H1 (cell line): ENCODE measurements around the gene DYNLRB2. TPM values are rescaled to one million over a fixed set of nuclear protein-coding genes. Genes with fewer than 3 reads are reported as not detected.

Source experiments
- CTCF ChIA-PET: fragments of 300-600 bp; sonication (Branson Sonifier 250); formaldehyde crosslinking; loops from one replicate; lab custom pipeline; 2021; ENCODE audit not compliant: partially characterized antibody; lab: Charles Lee
- POLR2A ChIA-PET: fragments of 300-600 bp; sonication (Branson Sonifier 250); formaldehyde crosslinking; loops from one replicate; lab custom pipeline; 2021; ENCODE audit warnings: inconsistent platforms; ENCODE audit not compliant: partially characterized antibody; lab: Charles Lee
- DNase-seq, 2 experiments: peaks; one replicate each; pipeline versions ENCODE4 v3.0.0 to v3.0.0-alpha.2; 2010 to 2022; ENCODE audit warnings: low spot score in 2 of 2, low read depth in 1 of 2, mixed read lengths in 1 of 2
- FAIRE-seq: peaks from 2 replicates; lab custom pipeline; 2011; peaks lifted over from hg19 to GRCh38; lab: Jason Lieb, UNC
- H2AFZ ChIP-seq: 2 replicates; pipeline ENCODE4 v1.8.1; 2012; ENCODE audit warnings: low read length, inconsistent platforms
- H2AK5ac ChIP-seq: 2 replicates; pipeline ENCODE4 v1.6.1; 2013; ENCODE audit warnings: low read depth, low read length
- H2BK120ac ChIP-seq: replicated peaks from 2 replicates; pipeline ENCODE3; 2013; ENCODE audit warnings: low read depth, low read length, inconsistent platforms
- H2BK12ac ChIP-seq: 2 replicates; pipeline ENCODE4 v1.6.1; 2013; ENCODE audit warnings: low read depth, low read length
- H2BK15ac ChIP-seq: 2 replicates; pipeline ENCODE4 v1.6.1; 2013; ENCODE audit warnings: low read length
- H2BK20ac ChIP-seq: 2 replicates; pipeline ENCODE4 v1.6.1; 2013; ENCODE audit warnings: low read length
- H2BK5ac ChIP-seq: 2 replicates; pipeline ENCODE4 v1.6.1; 2013; ENCODE audit warnings: low read depth, low read length
- H3K14ac ChIP-seq: 2 replicates; pipeline ENCODE4 v1.6.1; 2013; ENCODE audit warnings: inconsistent platforms; ENCODE audit not compliant: insufficient read length
- H3K18ac ChIP-seq: 2 replicates; pipeline ENCODE4 v1.6.1; 2013; ENCODE audit warnings: low read length; ENCODE audit errors: extremely low read depth
- H3K23ac ChIP-seq: 2 replicates; pipeline ENCODE4 v1.6.1; 2013; ENCODE audit warnings: inconsistent platforms; ENCODE audit not compliant: insufficient read length
- H3K23me2 ChIP-seq: 2 replicates; pipeline ENCODE4 v1.6.1; 2013; ENCODE audit warnings: low read depth, low read length
- H3K27ac ChIP-seq: 2 replicates; pipeline ENCODE4 v1.6.1; 2011; ENCODE audit warnings: low read depth, low read length, inconsistent platforms
- H3K27me3 ChIP-seq, 4 experiments: replicated peaks in 1 of 4; 1 replicate in 1 of 4; 2 replicates in 3 of 4; pipeline versions ENCODE4 v1.6.1 to v1.8.1; 2011 to 2013; ENCODE audit warnings: low read length in 3 of 4, mild to moderate bottlenecking in 3 of 4, inconsistent platforms in 2 of 4, mixed read lengths in 2 of 4, moderate library complexity in 1 of 4; ENCODE audit not compliant: control insufficient read depth in 3 of 4, insufficient read depth in 3 of 4; ENCODE audit errors: extremely low read depth in 1 of 4
- H3K36me3 ChIP-seq, 4 experiments: 2 replicates each; pipeline versions ENCODE4 v1.6.1 to v1.8.1; 2011 to 2013; ENCODE audit warnings: mild to moderate bottlenecking in 4 of 4, low read length in 3 of 4, moderate library complexity in 2 of 4, control low read depth in 1 of 4, inconsistent platforms in 1 of 4; ENCODE audit not compliant: insufficient read depth in 4 of 4, control insufficient read depth in 2 of 4
- H3K4ac ChIP-seq: replicated peaks from 2 replicates; pipeline ENCODE3; 2013; ENCODE audit warnings: low read length, low read depth, mixed read lengths, inconsistent platforms; ENCODE audit not compliant: insufficient read length
- H3K4me1 ChIP-seq, 4 experiments: replicated peaks in 1 of 4; 1 replicate in 1 of 4; 2 replicates in 3 of 4; pipeline versions ENCODE4 v1.6.1 to v1.8.1; 2011 to 2013; ENCODE audit warnings: low read length in 3 of 4, inconsistent platforms in 2 of 4, mixed read lengths in 1 of 4; ENCODE audit not compliant: insufficient read depth in 4 of 4, control insufficient read depth in 3 of 4
- H3K4me2 ChIP-seq, 2 experiments: 2 replicates each; pipeline versions ENCODE4 v1.6.1 to v1.8.1; 2011 to 2013; ENCODE audit warnings: low read depth in 2 of 2, low read length in 2 of 2, control low read depth in 1 of 2, inconsistent platforms in 1 of 2, mild to moderate bottlenecking in 1 of 2; ENCODE audit not compliant: insufficient read depth in 1 of 2
- H3K4me3 ChIP-seq, 4 experiments: fragments of 200-600, 300-600 bp in 1 of 4; sonication (generic), shearing (Covaris generic), sonication (Bioruptor Twin) in 1 of 4; 2 replicates each; pipeline versions ENCODE4 v1.5.1 to v1.8.1; 2011 to 2016; ENCODE audit warnings: low read length in 4 of 4, low read depth in 3 of 4, control low read depth in 2 of 4, inconsistent platforms in 2 of 4, mild to moderate bottlenecking in 2 of 4, mixed read lengths in 1 of 4, moderate library complexity in 1 of 4; ENCODE audit not compliant: insufficient read depth in 2 of 4; ENCODE audit errors: extremely low read depth in 1 of 4
- H3K56ac ChIP-seq: replicated peaks from 2 replicates; pipeline ENCODE3; 2013; ENCODE audit warnings: low read depth, mild to moderate bottlenecking, mixed read lengths, low read length, inconsistent platforms; ENCODE audit not compliant: insufficient read length
- H3K79me1 ChIP-seq: 2 replicates; pipeline ENCODE4 v1.6.1; 2013; ENCODE audit warnings: low read depth, low read length, control low read depth
- H3K79me2 ChIP-seq, 2 experiments: 2 replicates each; pipeline versions ENCODE4 v1.6.1 to v1.8.1; 2012 to 2013; ENCODE audit warnings: low read length in 2 of 2, mild to moderate bottlenecking in 2 of 2, inconsistent platforms in 1 of 2; ENCODE audit not compliant: insufficient read depth in 2 of 2, control insufficient read depth in 1 of 2
- H3K9ac ChIP-seq, 4 experiments: replicated peaks in 1 of 4; 1 replicate in 1 of 4; 2 replicates in 3 of 4; pipeline versions ENCODE4 v1.6.1 to v1.8.1; 2011 to 2013; ENCODE audit warnings: low read depth in 3 of 4, low read length in 3 of 4, control low read depth in 2 of 4, mild to moderate bottlenecking in 2 of 4, moderate library complexity in 2 of 4, inconsistent platforms in 1 of 4; ENCODE audit errors: extremely low read depth in 1 of 4
- H3K9me3 ChIP-seq, 2 experiments: 2 replicates each; pipeline versions ENCODE4 v1.6.1 to v1.8.1; 2012 to 2013; ENCODE audit warnings: mild to moderate bottlenecking in 2 of 2, moderate library complexity in 2 of 2, control low read depth in 1 of 2, inconsistent platforms in 1 of 2, low read depth in 1 of 2, low read length in 1 of 2, mixed read lengths in 1 of 2; ENCODE audit not compliant: insufficient read depth in 2 of 2
- H4K20me1 ChIP-seq, 2 experiments: replicated peaks in 1 of 2; 2 replicates each; pipeline versions ENCODE3 to v1.8.1; 2011 to 2013; ENCODE audit warnings: inconsistent platforms in 2 of 2, low read length in 2 of 2, mild to moderate bottlenecking in 1 of 2; ENCODE audit not compliant: insufficient read depth in 2 of 2, control insufficient read depth in 1 of 2
- H4K5ac ChIP-seq: 2 replicates; pipeline ENCODE4 v1.6.1; 2013; ENCODE audit warnings: low read length, low read depth, mixed read lengths, inconsistent platforms; ENCODE audit not compliant: insufficient read length
- H4K8ac ChIP-seq: 2 replicates; pipeline ENCODE4 v1.8.0; 2013; ENCODE audit warnings: mild to moderate bottlenecking, moderate library complexity, low read length, inconsistent platforms; ENCODE audit not compliant: insufficient read depth; ENCODE audit errors: extremely low read depth
- H4K91ac ChIP-seq: replicated peaks from 2 replicates; pipeline ENCODE3; 2013; ENCODE audit warnings: low read length, mixed read lengths, inconsistent platforms; ENCODE audit not compliant: insufficient read length
- FOSL1 ChIP-seq: IDR thresholded peaks from 2 replicates; pipeline ENCODE4 v1.6.1; 2011; ENCODE audit warnings: mild to moderate bottlenecking, low read depth, low read length, moderate library complexity; ENCODE audit not compliant: insufficient read depth
- GABPA ChIP-seq: IDR thresholded peaks from 2 replicates; pipeline ENCODE4 v1.6.1; 2011; ENCODE audit warnings: mild to moderate bottlenecking, low read length, moderate library complexity, borderline replicate concordance; ENCODE audit not compliant: insufficient read depth
- NRF1 ChIP-seq: IDR thresholded peaks from 2 replicates; pipeline ENCODE4 v1.6.1; 2011; ENCODE audit warnings: mild to moderate bottlenecking, low read depth, low read length, improper control_type of control experiment
- RAD21 ChIP-seq, 2 experiments: IDR thresholded peaks in 1 of 2; conservative IDR thresholded peaks in 1 of 2; 2 replicates each; pipeline ENCODE4 v1.6.1; 2011; ENCODE audit warnings: low read depth in 2 of 2, low read length in 2 of 2, improper control_type of control experiment in 1 of 2, inconsistent platforms in 1 of 2, mild to moderate bottlenecking in 1 of 2, moderate library complexity in 1 of 2
- WGBS, 2 experiments: shearing (Covaris generic) in 1 of 2; methylation state at CpG; one replicate each; pipeline versions ENCODE4 v1.1.6 to v1.1.7; 2013 to 2015; ENCODE audit warnings: low lambda C conversion rate in 2 of 2, mixed read lengths in 2 of 2, inconsistent platforms in 1 of 2, low coverage in 1 of 2, missing lambda C conversion rate in 1 of 2; ENCODE audit not compliant: insufficient replicate concordance in 2 of 2, insufficient coverage in 1 of 2, insufficient read length in 1 of 2; ENCODE audit errors: extremely low coverage in 1 of 2, missing lambda C conversion rate in 1 of 2; 5-methylcytosine and 5-hydroxymethylcytosine counted together
- polyA plus RNA-seq, 7 experiments: library from polyadenylated mRNA; depleted of rRNA in 3 of 7; stranded (reverse) in 5 of 7; unstranded in 2 of 7; fragments of >200 nt in 5 of 7; fragments of 200-250 nt in 2 of 7; gene quantifications; 1 replicate in 5 of 7; 2 replicates in 1 of 7; 4 replicates in 1 of 7; pipeline versions ENCODE4 v1.2.1 to v1.2.3, GENCODE V29; 2011 to 2013; ENCODE audit warnings: missing spikeins in 2 of 7, mixed read lengths in 2 of 7
- total RNA-seq: library from RNA; stranded (reverse); fragmentation: NEBNext Ultra II Directional; extraction: Animal tissue kit (Norgen Biotek cat#: 25700); gene quantifications from 2 replicates; pipeline ENCODE4 v1.2.1, GENCODE V29; 2021
- TF ChIP-seq, protein P1 (sequence below): IDR thresholded peaks from 2 replicates; pipeline ENCODE4 v1.6.1; 2012; ENCODE audit warnings: inconsistent platforms

DYNLRB2 gene
- total and polyA plus RNA-seq, 2 of the 8 experiments (the other 6 are each of a cell fraction or from before 2014, with no cell fraction given) = not detected

- H2AFZ ChIP-seq = no peak overlapping the region
These were observed 15.4 kb upstream of the DYNLRB2 start for GRCh38 chr16:80525420-80525819.

More at GRCh38 chr16:80525420-80525819, 15.4 kb upstream of the DYNLRB2 start:
- ChIA-PET POLR2A (no interaction called here), CTCF (interaction anchor here (0.6 to 3.2 kb wide), 15 partner anchors 8 to 984 kb away, joined by 3 to 15 read pairs (median 3); no protein-coding TSS in a partner anchor)
- Histone ChIP-seq H4K5ac (no peak overlapping the region), H3K36me3 (no peaks in the 10 kb centered on the region), H3K14ac (no peak overlapping the region), H2BK5ac (no peak overlapping the region), H4K20me1 (no peaks in the 10 kb centered on the region), H2AK5ac (no peak overlapping the region), H3K4me3 (no peak overlapping the region), H3K4ac (no peak overlapping the region), H2BK120ac (no peak overlapping the region), H3K79me2 (no peaks in the 10 kb centered on the region), H3K27me3 (no peaks in the 10 kb centered on the region), H3K9ac (no peak overlapping the region), H3K4me2 (no peak overlapping the region), H3K56ac (no peak overlapping the region), H4K91ac (no peak overlapping the region), H2BK15ac (no peak overlapping the region), H3K79me1 (no peaks in the 10 kb centered on the region), H2BK20ac (no peak overlapping the region), H3K23ac (no peak overlapping the region), H3K23me2 (no peaks in the 10 kb centered on the region), H2BK12ac (no peak overlapping the region), H3K27ac (no peak overlapping the region), H3K9me3 (no peaks in the 10 kb centered on the region), H3K4me1 (no peaks in the 10 kb centered on the region), H3K18ac (no peak overlapping the region), H4K8ac (no peak overlapping the region)
- 88% methylated on average over 4 of the region's 4 CpGs; no CpG with 5 or more reads in 1 of the 2 experiments for WGBS, 2 experiments
- DNase-seq = no peak
- FAIRE-seq = no peak
- TF ChIP-seq FOSL1 (no peak), RAD21 (IDR thresholded peaks at IDR 0.05 in 1 of 2, conservative IDR thresholded peaks at IDR 0.05 in 1 of 2; ENCODE audit: low read depth in 2 of 2, low read length in 2 of 2) (no peak), GABPA (no peak), NRF1 (no peak)
- TF ChIP-seq, protein P1, sequence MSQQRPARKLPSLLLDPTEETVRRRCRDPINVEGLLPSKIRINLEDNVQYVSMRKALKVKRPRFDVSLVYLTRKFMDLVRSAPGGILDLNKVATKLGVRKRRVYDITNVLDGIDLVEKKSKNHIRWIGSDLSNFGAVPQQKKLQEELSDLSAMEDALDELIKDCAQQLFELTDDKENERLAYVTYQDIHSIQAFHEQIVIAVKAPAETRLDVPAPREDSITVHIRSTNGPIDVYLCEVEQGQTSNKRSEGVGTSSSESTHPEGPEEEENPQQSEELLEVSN = no peak
